Type B pancreatic cell (in vitro differentiated cells): ENCODE results near the gene DPP8. TPM values are rescaled to one million over a fixed set of nuclear protein-coding genes. Genes with fewer than 3 reads are reported as not detected.

ENCODE experiments used
- DNase-seq: peaks from one replicate; pipeline ENCODE4 v3.0.0; 2021; ENCODE audit warnings: mixed read lengths; ENCODE audit not compliant: unreplicated experiment; ENCODE audit errors: extremely low spot score
- H3K27ac Mint-ChIP-seq: 2 replicates; pipeline ENCODE4 v1.8.0; 2021; ENCODE audit warnings: mild to moderate bottlenecking, mixed read lengths
- H3K27me3 Mint-ChIP-seq: 2 replicates; pipeline ENCODE4 v1.8.0; 2021; ENCODE audit warnings: mixed read lengths
- H3K36me3 Mint-ChIP-seq: 2 replicates; pipeline ENCODE4 v1.8.0; 2021; ENCODE audit warnings: mixed read lengths
- H3K4me1 Mint-ChIP-seq: one replicate; pipeline ENCODE4 v1.8.0; 2021; ENCODE audit warnings: mixed read lengths; ENCODE audit not compliant: unreplicated experiment
- H3K4me3 Mint-ChIP-seq: 2 replicates; pipeline ENCODE4 v1.8.0; 2021; ENCODE audit warnings: mild to moderate bottlenecking, mixed read lengths
- H3K9me3 Mint-ChIP-seq: 2 replicates; pipeline ENCODE4 v1.8.0; 2021; ENCODE audit warnings: mixed read lengths
- CTCF ChIP-seq: fragments of 200-600 bp; sonication (generic); conservative IDR thresholded peaks from 2 replicates; pipeline ENCODE4 v1.5.0; 2021; ENCODE audit warnings: antibody characterized with exemption, mild to moderate bottlenecking
- total RNA-seq: library from RNA; stranded (reverse); gene quantifications from 2 replicates; pipeline ENCODE4 v1.2.1, GENCODE V29; 2021; ENCODE audit warnings: low replicate concordance

Gene DPP8
- total RNA-seq, 1 donor from 2014 or later, result 25.0 TPM

- no peaks in the 10 kb centered on the region for H3K36me3 Mint-ChIP-seq
- no peak for TF ChIP-seq CTCF
- peaks cover 8% of the 10 kb centered on the region for H3K27me3 Mint-ChIP-seq
- H3K4me3 Mint-ChIP-seq, result no peak overlapping the region
- H3K9me3 Mint-ChIP-seq, result no peaks in the 10 kb centered on the region
- no peak overlapping the region for H3K27ac Mint-ChIP-seq
- DNase-seq, result no peak
- H3K4me1 Mint-ChIP-seq, result peaks cover 32% of the 10 kb centered on the region
Observed at GRCh38 chr15:65412556-65412955, 104.9 kb downstream of the DPP8 start.

GRCh38 chr15:65411465-65412071 is 105.9 kb downstream of the DPP8 start:
- H3K4me1 Mint-ChIP-seq, result peaks cover 23% of the 10 kb centered on the region
- no peaks in the 10 kb centered on the region for H3K9me3 Mint-ChIP-seq

GRCh38 chr15:65410972-65411371 is 106.5 kb downstream of the DPP8 start:
- DNase-seq, result no peak
- Mint-ChIP-seq H3K36me3 (no peaks in the 10 kb centered on the region), H3K4me1 (peaks cover 20% of the 10 kb centered on the region), H3K27me3 (peaks cover 8% of the 10 kb centered on the region), H3K27ac (no peak overlapping the region), H3K4me3 (no peak overlapping the region), H3K9me3 (no peaks in the 10 kb centered on the region)
- no peak for TF ChIP-seq CTCF

More at GRCh38 chr15:65411465-65412071, 105.9 kb downstream of the DPP8 start:
- Mint-ChIP-seq H3K27me3 (peaks cover 8% of the 10 kb centered on the region), H3K27ac (no peak overlapping the region), H3K36me3 (no peaks in the 10 kb centered on the region), H3K4me3 (no peak overlapping the region)
- TF ChIP-seq CTCF, result no peak
- no peak for DNase-seq

GRCh38 chr15:65410036-65410435 is 107.5 kb downstream of the DPP8 start:
- Mint-ChIP-seq H3K9me3 (no peaks in the 10 kb centered on the region), H3K27me3 (peaks cover 8% of the 10 kb centered on the region), H3K36me3 (no peaks in the 10 kb centered on the region), H3K4me1 (peaks cover 20% of the 10 kb centered on the region), H3K4me3 (no peak overlapping the region), H3K27ac (no peak overlapping the region)
- DNase-seq, result no peak
- no peak for TF ChIP-seq CTCF

- TF ChIP-seq CTCF, result no peak
- no peak overlapping the region for H3K27ac Mint-ChIP-seq
- no peaks in the 10 kb centered on the region for H3K9me3 Mint-ChIP-seq
- H3K4me3 Mint-ChIP-seq, result no peak overlapping the region
- peaks cover 15% of the 10 kb centered on the region for H3K4me1 Mint-ChIP-seq
- H3K27me3 Mint-ChIP-seq, result peaks cover 5% of the 10 kb centered on the region
- DNase-seq, result no peak
- no peaks in the 10 kb centered on the region for H3K36me3 Mint-ChIP-seq
Observed at GRCh38 chr15:65409036-65409631, 108.4 kb downstream of the DPP8 start.
